Stomach smooth muscle (tissue), 2 donors: Measurements from ENCODE around the gene SLC38A9.

Experiments used
- H3K27ac ChIP-seq: one replicate; pipeline ENCODE4 v1.7.0; 2013; ENCODE audit warnings: mild to moderate bottlenecking, low read length, inconsistent platforms
- H3K27me3 ChIP-seq, 2 donors: one replicate each; pipeline ENCODE4 v1.7.0; 2013; ENCODE audit warnings: low read length in 2 of 2; ENCODE audit not compliant: insufficient read depth in 2 of 2, control insufficient read depth in 1 of 2
- H3K36me3 ChIP-seq, 2 donors: one replicate each; pipeline ENCODE4 v1.7.0; 2013; ENCODE audit warnings: low read length in 2 of 2; ENCODE audit not compliant: control insufficient read depth in 2 of 2, insufficient read depth in 2 of 2
- H3K4me1 ChIP-seq: one replicate; pipeline ENCODE4 v1.7.0; 2013; ENCODE audit warnings: low read length; ENCODE audit not compliant: control insufficient read depth, insufficient read depth
- H3K4me3 ChIP-seq, 2 donors: one replicate each; pipeline ENCODE4 v1.7.0; 2013; ENCODE audit warnings: low read length in 2 of 2
- H3K9ac ChIP-seq, 2 donors: one replicate each; pipeline ENCODE4 v1.7.0; 2013; ENCODE audit warnings: low read length in 2 of 2, mild to moderate bottlenecking in 1 of 2
- H3K9me3 ChIP-seq, 2 donors: one replicate each; pipeline ENCODE4 v1.7.0; 2013; ENCODE audit warnings: low read length in 2 of 2; ENCODE audit not compliant: control insufficient read depth in 2 of 2
- donor health status: healthy.
- donor health status: Pancreatic carcinoma.

The SLC38A9 gene

GRCh38 chr5:55601204-55601618, 110.9 kb downstream of the SLC38A9 start:
- Histone ChIP-seq H3K36me3 (no peaks in the 10 kb centered on the region), H3K4me3 (peak overlapping the region in 1 of 2 donors; percentile 60), H3K9me3 (no peaks in the 10 kb centered on the region), H3K4me1 (peaks cover 46% of the 10 kb centered on the region), H3K27ac (peak overlapping the region; percentile 90), H3K9ac (peak overlapping the region; percentile 43 to 60), H3K27me3 (no peaks in the 10 kb centered on the region)

DNA sequence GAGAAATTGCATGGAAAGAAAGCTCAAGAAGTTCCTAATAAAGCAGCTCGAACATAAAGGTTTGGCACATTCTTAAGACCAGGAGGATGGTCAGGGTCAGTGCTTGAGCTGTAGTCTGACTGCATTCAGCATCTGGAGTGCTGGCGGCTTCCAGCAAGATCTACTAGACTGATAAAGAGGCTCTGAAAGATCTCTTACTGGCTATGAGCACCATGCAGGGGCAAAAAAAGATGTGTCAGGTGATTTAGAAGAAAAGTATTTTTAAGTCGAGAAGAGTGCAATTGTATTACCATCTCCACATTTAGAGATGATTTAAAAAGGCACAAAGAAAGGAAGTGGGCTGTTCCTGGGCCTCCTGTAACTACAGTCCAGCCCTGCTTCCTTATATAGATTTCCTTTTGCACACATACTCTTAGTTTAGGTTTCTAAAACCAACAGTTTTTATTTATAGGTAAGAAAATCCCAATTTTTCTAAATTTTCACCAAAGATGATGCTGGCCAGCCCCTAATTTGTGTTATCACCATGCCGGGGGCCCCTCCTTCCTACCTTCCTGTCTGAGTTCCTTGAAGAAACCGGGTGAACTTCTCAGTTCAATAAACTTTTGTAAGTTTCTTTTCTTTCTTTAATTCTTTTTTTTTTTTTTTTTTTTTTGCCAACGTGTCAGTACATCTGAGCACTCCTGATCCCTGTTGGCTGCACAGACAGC, 111.5 kb downstream of the SLC38A9 start:
- peaks cover 46% of the 10 kb centered on the region for H3K4me1 ChIP-seq
- H3K27me3 ChIP-seq = no peaks in the 10 kb centered on the region
- H3K9ac ChIP-seq = peak overlapping the region; percentile 27 to 51
- peak overlapping the region; percentile 18 to 60 for H3K4me3 ChIP-seq
- no peaks in the 10 kb centered on the region for H3K9me3 ChIP-seq
- no peaks in the 10 kb centered on the region for H3K36me3 ChIP-seq
- peak overlapping the region; percentile 90 for H3K27ac ChIP-seq

DNA sequence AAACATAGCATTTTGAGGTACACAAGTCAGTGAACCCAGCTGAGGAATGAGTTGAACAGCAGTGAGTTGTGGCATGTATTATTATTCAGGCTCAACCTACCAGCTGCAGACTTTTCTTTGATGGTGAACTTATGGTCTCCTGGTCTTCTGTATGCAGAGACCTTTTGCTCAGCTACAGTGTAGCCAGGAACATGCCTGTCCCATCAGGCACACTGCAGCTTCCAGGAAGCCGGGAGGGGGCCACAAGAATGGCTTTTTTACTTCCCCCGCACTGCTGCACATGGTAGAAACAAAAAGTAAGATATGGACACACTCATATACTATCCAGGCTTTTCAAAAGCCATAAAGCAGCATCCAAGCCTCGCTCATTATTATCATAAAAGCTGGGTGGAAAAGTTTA, 112.0 kb downstream of the SLC38A9 start:
- Histone ChIP-seq H3K9me3 (no peaks in the 10 kb centered on the region), H3K4me3 (peak overlapping the region in 1 of 2 donors; percentile 2), H3K27me3 (no peaks in the 10 kb centered on the region), H3K4me1 (peaks cover 46% of the 10 kb centered on the region), H3K36me3 (no peaks in the 10 kb centered on the region), H3K27ac (peak overlapping the region; percentile 90), H3K9ac (no peak overlapping the region)

DNA sequence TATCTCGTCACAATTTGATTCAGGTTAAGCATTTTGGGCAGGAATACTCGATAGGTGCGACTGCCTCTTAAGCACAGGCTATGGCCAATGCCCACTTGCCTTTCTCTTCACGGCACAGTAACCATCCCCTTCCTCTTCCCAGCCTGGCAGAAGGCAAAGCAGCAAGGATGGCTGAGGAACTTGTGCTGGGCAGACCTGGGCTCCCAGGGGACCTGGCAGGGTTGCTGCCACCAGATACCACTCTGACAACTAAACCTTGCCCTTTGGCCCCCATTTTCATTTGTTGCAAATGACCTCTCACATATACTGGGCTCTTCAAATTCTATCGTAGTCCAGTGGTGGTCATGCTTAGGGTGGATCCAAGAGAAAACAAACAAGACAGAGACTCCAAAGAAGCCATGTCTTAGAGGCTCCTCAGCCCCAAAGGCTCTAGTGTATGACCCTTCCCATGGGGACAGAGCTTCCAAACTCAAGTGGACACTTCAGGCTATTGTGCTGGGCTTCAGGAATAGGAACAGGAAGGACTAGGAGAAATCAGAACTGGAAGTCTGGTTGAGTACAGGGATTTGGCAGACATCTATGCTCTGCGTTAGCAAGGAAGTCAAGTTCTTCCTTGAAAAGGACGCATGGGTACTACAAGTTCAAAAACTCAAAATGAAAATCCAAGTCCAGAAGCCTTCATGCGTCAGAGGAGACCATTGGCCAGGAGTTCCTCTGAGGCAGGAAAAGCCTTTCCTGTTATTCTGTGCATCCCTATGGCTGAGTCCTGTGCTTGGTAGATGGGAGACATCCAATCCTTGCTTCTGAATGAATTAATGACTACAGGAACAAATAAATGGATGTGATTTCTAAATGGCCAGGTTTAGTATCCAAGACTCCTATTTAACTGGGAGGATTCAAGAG, 112.7 kb downstream of the SLC38A9 start:
- H3K9ac ChIP-seq = no peak overlapping the region
- no peaks in the 10 kb centered on the region for H3K9me3 ChIP-seq
- peak overlapping the region; percentile 2 to 40 for H3K4me3 ChIP-seq
- no peaks in the 10 kb centered on the region for H3K27me3 ChIP-seq
- H3K4me1 ChIP-seq = peaks cover 46% of the 10 kb centered on the region
- H3K36me3 ChIP-seq = no peaks in the 10 kb centered on the region
- peak overlapping the region; percentile 90 for H3K27ac ChIP-seq

GRCh38 chr5:55597014-55597981, 114.8 kb downstream of the SLC38A9 start:
- Histone ChIP-seq H3K4me3 (no peak overlapping the region), H3K9me3 (no peaks in the 10 kb centered on the region), H3K36me3 (no peaks in the 10 kb centered on the region), H3K4me1 (peaks cover 38% of the 10 kb centered on the region), H3K27me3 (no peaks in the 10 kb centered on the region), H3K9ac (no peak overlapping the region), H3K27ac (peak overlapping the region; percentile 53)

GRCh38 chr5:55594671-55595070, 117.5 kb downstream of the SLC38A9 start:
- Histone ChIP-seq H3K9me3 (no peaks in the 10 kb centered on the region), H3K4me3 (no peak overlapping the region)

DNA sequence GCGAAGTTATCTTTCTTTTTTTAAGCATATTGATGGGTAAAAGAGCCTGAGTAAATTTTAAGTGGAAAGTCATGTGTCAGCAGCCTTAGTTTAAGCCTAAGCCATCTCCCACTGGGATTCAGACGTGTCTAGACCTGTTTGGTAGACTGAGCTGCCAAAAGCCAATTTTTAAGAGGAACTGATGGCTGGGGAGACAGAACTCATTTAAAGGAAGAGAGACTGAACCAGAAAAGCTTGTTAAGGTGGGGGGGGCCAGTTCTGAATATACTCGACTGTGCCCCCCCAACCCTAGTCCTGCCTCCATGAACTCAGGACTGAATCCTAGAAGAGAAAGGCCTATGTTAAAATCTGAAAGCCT, 119.0 kb downstream of the SLC38A9 start:
- H3K9ac ChIP-seq = no peak overlapping the region
- peaks cover 14% of the 10 kb centered on the region for H3K4me1 ChIP-seq
- H3K27ac ChIP-seq = no peak overlapping the region
- no peaks in the 10 kb centered on the region for H3K36me3 ChIP-seq
- no peaks in the 10 kb centered on the region for H3K27me3 ChIP-seq
- no peak overlapping the region for H3K4me3 ChIP-seq
- H3K9me3 ChIP-seq = no peaks in the 10 kb centered on the region

More at GRCh38 chr5:55594671-55595070, 117.5 kb downstream of the SLC38A9 start:
- no peaks in the 10 kb centered on the region for H3K27me3 ChIP-seq
- no peaks in the 10 kb centered on the region for H3K36me3 ChIP-seq
- no peak overlapping the region for H3K27ac ChIP-seq
- H3K4me1 ChIP-seq = peaks cover 19% of the 10 kb centered on the region
- H3K9ac ChIP-seq = no peak overlapping the region

DNA sequence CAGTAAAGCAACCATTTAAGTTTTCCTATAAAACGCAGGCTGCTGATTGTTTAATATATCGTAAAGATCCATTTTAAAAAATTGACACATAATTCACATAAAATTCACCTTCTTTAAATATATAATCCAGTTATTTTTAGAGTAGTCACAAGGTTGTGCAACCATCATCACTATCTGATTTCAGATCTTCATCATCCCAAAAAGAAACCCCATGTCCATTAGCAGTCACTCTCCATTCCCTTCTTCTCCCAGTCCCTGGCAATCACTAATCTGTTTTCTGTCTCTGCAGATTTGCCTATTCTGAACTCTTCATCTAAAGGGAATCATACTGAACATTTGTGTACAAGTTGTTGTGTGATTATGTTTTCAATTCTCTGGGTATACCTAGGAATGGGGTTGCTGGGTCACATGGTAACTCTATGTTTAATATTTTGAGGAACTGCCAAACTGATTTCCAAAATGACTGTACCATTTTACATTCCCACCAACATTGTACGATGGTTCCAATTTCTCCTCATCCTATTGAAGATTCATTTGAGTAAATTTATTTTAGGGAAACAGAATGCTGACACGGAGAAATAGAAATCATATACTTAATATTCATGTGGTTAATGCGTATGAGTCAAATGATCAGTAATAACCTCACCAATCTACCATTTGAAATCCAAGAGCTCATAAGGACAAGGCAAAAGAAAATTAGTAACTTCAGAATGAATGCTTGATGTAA, 119.6 kb downstream of the SLC38A9 start:
- Histone ChIP-seq H3K9me3 (no peaks in the 10 kb centered on the region), H3K4me3 (no peak overlapping the region), H3K4me1 (peaks cover 9% of the 10 kb centered on the region), H3K27ac (no peak overlapping the region), H3K9ac (no peak overlapping the region), H3K27me3 (no peaks in the 10 kb centered on the region), H3K36me3 (no peaks in the 10 kb centered on the region)

- Histone ChIP-seq H3K27ac (no peak overlapping the region), H3K27me3 (no peaks in the 10 kb centered on the region), H3K9me3 (no peaks in the 10 kb centered on the region), H3K4me1 (peaks cover 2% of the 10 kb centered on the region), H3K4me3 (no peak overlapping the region), H3K36me3 (no peaks in the 10 kb centered on the region), H3K9ac (no peak overlapping the region)
Observed at GRCh38 chr5:55591686-55592085, 120.4 kb downstream of the SLC38A9 start.

DNA sequence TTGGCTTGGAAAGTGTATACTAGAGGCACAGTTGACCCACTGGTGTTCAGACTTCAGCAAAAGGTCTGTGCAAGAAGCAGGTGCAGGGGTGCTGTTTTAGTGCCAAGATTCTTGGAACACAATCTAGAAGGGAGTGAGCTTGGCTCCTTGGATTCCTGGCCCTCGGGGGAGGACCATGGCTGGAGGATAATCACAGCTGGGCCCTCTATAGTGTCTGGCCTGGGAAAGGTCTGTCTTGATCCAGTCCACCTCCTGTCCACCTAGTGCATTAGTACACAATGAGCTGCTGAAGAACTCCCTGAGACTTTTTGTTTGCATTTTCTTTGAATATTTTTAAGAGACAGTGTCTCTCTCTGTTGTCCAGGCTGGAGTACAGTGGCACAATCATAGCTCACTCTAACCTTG, 126.9 kb downstream of the SLC38A9 start:
- H3K27ac ChIP-seq = peak overlapping the region; percentile 12
- H3K36me3 ChIP-seq = no peaks in the 10 kb centered on the region

More for the DNA sequence above, 126.9 kb downstream of the SLC38A9 start:
- no peaks in the 10 kb centered on the region for H3K27me3 ChIP-seq
- peak overlapping the region in 1 of 2 donors; percentile 16 for H3K4me3 ChIP-seq
- H3K9ac ChIP-seq = no peak overlapping the region
- H3K9me3 ChIP-seq = no peaks in the 10 kb centered on the region
- peaks cover 14% of the 10 kb centered on the region for H3K4me1 ChIP-seq
